ENCODE measurements around the gene KLF12. TPM values are rescaled to one million over a fixed set of nuclear protein-coding genes. Genes with fewer than 3 reads are reported as not detected.

Gene KLF12
- total RNA-seq, 1 donor from 2014 or later, result 10.1 TPM

GRCh38 chr13:74118328-74118727 is 15.9 kb downstream of the KLF12 start:
- H3K9me3 Mint-ChIP-seq, result peaks cover 62% of the 10 kb centered on the region
- H3K27ac Mint-ChIP-seq, result no peak overlapping the region
- peaks cover 70% of the 10 kb centered on the region for H3K79me2 ChIP-seq (ENCODE audit: low read depth)
- H3K4me3 ChIP-seq, result no peak overlapping the region
- no peaks in the 10 kb centered on the region for H3K4me1 Mint-ChIP-seq
- no peak overlapping the region for H3K27ac ChIP-seq
- no peaks in the 10 kb centered on the region for H3K4me1 ChIP-seq
- H3K4me2 ChIP-seq, result no peak overlapping the region
- no peak overlapping the region for H3K4me3 Mint-ChIP-seq
- H3K36me3 ChIP-seq, result peaks cover 3% of the 10 kb centered on the region
- peaks cover 45% of the 10 kb centered on the region for H3K36me3 Mint-ChIP-seq
- no peak for TF ChIP-seq EZH2phosphoT487 (IDR thresholded peaks at IDR 0.05)
- no peak for TF ChIP-seq CTCF (IDR thresholded peaks at IDR 0.05)
- no peak for TF ChIP-seq EZH2 (IDR thresholded peaks at IDR 0.05)
- H3K27me3 ChIP-seq, result no peaks in the 10 kb centered on the region
- H3K9me3 ChIP-seq (ENCODE audit: low read depth), result peaks cover 7% of the 10 kb centered on the region
- H3K27me3 Mint-ChIP-seq (ENCODE audit: insufficient read depth, low read depth), result no peaks in the 10 kb centered on the region
- no peaks in the 10 kb centered on the region for H3F3A ChIP-seq (ENCODE audit: low read depth)
- no peaks in the 10 kb centered on the region for H4K20me1 ChIP-seq (ENCODE audit: low read depth)
- H3K9ac ChIP-seq, result no peak overlapping the region
- DNase-seq (ENCODE audit: low spot score), result no peak
- H2AFZ ChIP-seq (replicated peaks), result no peak overlapping the region

- H3K27ac Mint-ChIP-seq, result no peak overlapping the region
- Histone ChIP-seq H2AFZ (replicated peaks) (no peak overlapping the region), H3F3A (ENCODE audit: low read depth) (no peaks in the 10 kb centered on the region), H3K79me2 (ENCODE audit: low read depth) (peaks cover 64% of the 10 kb centered on the region), H3K36me3 (peaks cover 3% of the 10 kb centered on the region), H3K27ac (no peak overlapping the region), H3K27me3 (no peaks in the 10 kb centered on the region), H4K20me1 (ENCODE audit: low read depth) (no peaks in the 10 kb centered on the region), H3K4me2 (no peak overlapping the region), H3K4me1 (no peaks in the 10 kb centered on the region), H3K9ac (no peak overlapping the region), H3K9me3 (ENCODE audit: low read depth) (peaks cover 7% of the 10 kb centered on the region), H3K4me3 (no peak overlapping the region)
- H3K4me3 Mint-ChIP-seq, result no peak overlapping the region
- H3K27me3 Mint-ChIP-seq (ENCODE audit: insufficient read depth, low read depth), result no peaks in the 10 kb centered on the region
- H3K36me3 Mint-ChIP-seq, result peaks cover 51% of the 10 kb centered on the region
- peaks cover 66% of the 10 kb centered on the region for H3K9me3 Mint-ChIP-seq
- no peak for DNase-seq (ENCODE audit: low spot score)
- no peaks in the 10 kb centered on the region for H3K4me1 Mint-ChIP-seq
- no peak for TF ChIP-seq EZH2phosphoT487 (IDR thresholded peaks at IDR 0.05)
Observed at GRCh38 chr13:74117207-74117705, 16.9 kb downstream of the KLF12 start.

GRCh38 chr13:74115133-74115532 is 19.1 kb downstream of the KLF12 start:
- Histone ChIP-seq H3K27me3 (no peaks in the 10 kb centered on the region), H4K20me1 (ENCODE audit: low read depth) (no peaks in the 10 kb centered on the region), H3K9me3 (ENCODE audit: low read depth) (no peaks in the 10 kb centered on the region), H3K79me2 (ENCODE audit: low read depth) (peaks cover 56% of the 10 kb centered on the region), H3K4me1 (no peaks in the 10 kb centered on the region), H3K36me3 (peaks cover 3% of the 10 kb centered on the region), H3K9ac (no peak overlapping the region), H3K27ac (no peak overlapping the region), H3K4me2 (no peak overlapping the region), H2AFZ (replicated peaks) (no peak overlapping the region), H3K4me3 (no peak overlapping the region), H3F3A (ENCODE audit: low read depth) (no peaks in the 10 kb centered on the region)
- H3K27me3 Mint-ChIP-seq (ENCODE audit: insufficient read depth, low read depth), result no peaks in the 10 kb centered on the region
- TF ChIP-seq EZH2 (IDR thresholded peaks at IDR 0.05) (no peak), EZH2phosphoT487 (IDR thresholded peaks at IDR 0.05) (no peak), CTCF (IDR thresholded peaks at IDR 0.05) (no peak)
- no peak for DNase-seq (ENCODE audit: low spot score)
- H3K36me3 Mint-ChIP-seq, result peaks cover 52% of the 10 kb centered on the region
- H3K4me3 Mint-ChIP-seq, result no peak overlapping the region
- peaks cover 55% of the 10 kb centered on the region for H3K9me3 Mint-ChIP-seq
- H3K27ac Mint-ChIP-seq, result no peak overlapping the region
- no peaks in the 10 kb centered on the region for H3K4me1 Mint-ChIP-seq

GRCh38 chr13:74114641-74115040 is 19.6 kb downstream of the KLF12 start:
- Histone ChIP-seq H3K4me1 (no peaks in the 10 kb centered on the region), H4K20me1 (ENCODE audit: low read depth) (no peaks in the 10 kb centered on the region), H3K79me2 (ENCODE audit: low read depth) (peaks cover 56% of the 10 kb centered on the region), H3K36me3 (peaks cover 3% of the 10 kb centered on the region), H3K9ac (no peak overlapping the region), H2AFZ (replicated peaks) (no peak overlapping the region), H3K27ac (no peak overlapping the region), H3F3A (ENCODE audit: low read depth) (no peaks in the 10 kb centered on the region), H3K4me2 (no peak overlapping the region), H3K4me3 (no peak overlapping the region), H3K27me3 (no peaks in the 10 kb centered on the region), H3K9me3 (ENCODE audit: low read depth) (no peaks in the 10 kb centered on the region)
- H3K36me3 Mint-ChIP-seq, result peaks cover 52% of the 10 kb centered on the region
- no peaks in the 10 kb centered on the region for H3K4me1 Mint-ChIP-seq
- H3K27ac Mint-ChIP-seq, result no peak overlapping the region
- no peak for DNase-seq (ENCODE audit: low spot score)
- peaks cover 56% of the 10 kb centered on the region for H3K9me3 Mint-ChIP-seq
- no peak for TF ChIP-seq EZH2 (IDR thresholded peaks at IDR 0.05)
- no peak for TF ChIP-seq EZH2phosphoT487 (IDR thresholded peaks at IDR 0.05)
- no peak for TF ChIP-seq CTCF (IDR thresholded peaks at IDR 0.05)
- no peaks in the 10 kb centered on the region for H3K27me3 Mint-ChIP-seq (ENCODE audit: insufficient read depth, low read depth)
- H3K4me3 Mint-ChIP-seq, result no peak overlapping the region
